ENCODE data around the gene SASH1.

DNA sequence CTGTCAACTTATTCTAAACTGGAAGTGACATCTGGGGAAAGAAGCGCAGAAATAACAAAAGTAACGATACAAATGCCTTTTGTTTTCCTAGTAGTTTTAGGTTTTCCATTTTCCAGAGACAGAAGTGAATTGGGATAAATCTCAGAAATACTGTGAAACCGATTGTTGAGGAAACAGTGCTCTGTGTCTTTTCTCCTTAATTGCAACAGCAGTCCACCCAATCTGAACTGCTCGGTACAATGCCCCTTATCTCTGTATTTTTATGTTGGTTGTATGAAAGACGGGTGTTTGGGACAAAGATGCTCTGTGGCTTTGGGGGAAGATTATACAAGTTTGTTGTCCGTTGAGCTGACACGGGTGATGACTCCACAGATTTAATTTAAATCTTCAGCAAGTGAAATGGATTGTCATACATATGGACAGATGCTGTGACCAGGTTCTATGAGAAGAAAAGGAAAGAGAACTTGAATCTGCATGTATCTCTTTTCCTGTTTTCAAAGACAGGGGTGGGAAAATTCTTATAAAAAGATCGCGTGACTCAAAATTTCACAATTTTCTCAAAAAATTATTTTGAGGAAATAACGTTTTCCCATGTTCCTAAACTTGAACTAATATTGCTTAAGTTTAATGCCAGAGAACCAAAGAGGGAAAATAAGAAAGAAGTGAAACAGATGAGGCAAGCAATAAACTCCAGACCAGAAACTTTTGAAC, 41.2 kb downstream of the SASH1 start:
- TF ChIP-seq EZH2 (IDR thresholded peaks at IDR 0.05), result no peak
- TF ChIP-seq, protein P1, sequence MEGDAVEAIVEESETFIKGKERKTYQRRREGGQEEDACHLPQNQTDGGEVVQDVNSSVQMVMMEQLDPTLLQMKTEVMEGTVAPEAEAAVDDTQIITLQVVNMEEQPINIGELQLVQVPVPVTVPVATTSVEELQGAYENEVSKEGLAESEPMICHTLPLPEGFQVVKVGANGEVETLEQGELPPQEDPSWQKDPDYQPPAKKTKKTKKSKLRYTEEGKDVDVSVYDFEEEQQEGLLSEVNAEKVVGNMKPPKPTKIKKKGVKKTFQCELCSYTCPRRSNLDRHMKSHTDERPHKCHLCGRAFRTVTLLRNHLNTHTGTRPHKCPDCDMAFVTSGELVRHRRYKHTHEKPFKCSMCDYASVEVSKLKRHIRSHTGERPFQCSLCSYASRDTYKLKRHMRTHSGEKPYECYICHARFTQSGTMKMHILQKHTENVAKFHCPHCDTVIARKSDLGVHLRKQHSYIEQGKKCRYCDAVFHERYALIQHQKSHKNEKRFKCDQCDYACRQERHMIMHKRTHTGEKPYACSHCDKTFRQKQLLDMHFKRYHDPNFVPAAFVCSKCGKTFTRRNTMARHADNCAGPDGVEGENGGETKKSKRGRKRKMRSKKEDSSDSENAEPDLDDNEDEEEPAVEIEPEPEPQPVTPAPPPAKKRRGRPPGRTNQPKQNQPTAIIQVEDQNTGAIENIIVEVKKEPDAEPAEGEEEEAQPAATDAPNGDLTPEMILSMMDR (IDR thresholded peaks at IDR 0.05), result no peak
